Erythroblast (primary cell): Measurements from ENCODE around the gene AOPEP.

ENCODE experiments used
- GATA1 ChIP-seq: IDR thresholded peaks from 2 replicates; pipeline ENCODE4 v1.6.1; 2011; ENCODE audit warnings: low read depth, mild to moderate bottlenecking, control low read depth, low read length, moderate library complexity
- POLR2A ChIP-seq: IDR thresholded peaks from 2 replicates; pipeline ENCODE4 v1.6.1; 2011; ENCODE audit warnings: mild to moderate bottlenecking, low read length

GRCh38 chr9:94961870-94962269, 235.4 kb downstream of the AOPEP start:
- TF ChIP-seq POLR2A (no peak), GATA1 (no peak)
